K562 (cell line): ENCODE results near the gene ROPN1L. TPM values are rescaled to one million over a fixed set of nuclear protein-coding genes. Genes with fewer than 3 reads are reported as not detected.

Experiments
- CBFB ChIP-seq: sonication (generic); formaldehyde crosslinking; IDR thresholded peaks from 2 replicates; pipeline ENCODE4 v1.4.0; 2020; ENCODE audit warnings: mild to moderate bottlenecking, missing genetic modification reagents
- CGGBP1 ChIP-seq: fragments of 250-450 bp; sonication (Bioruptor Pico); IDR thresholded peaks from 2 replicates; pipeline ENCODE4 v1.9.0; 2021; ENCODE audit warnings: mild to moderate bottlenecking
- ELK3 ChIP-seq: fragments of 450-650 bp; formaldehyde crosslinking; IDR thresholded peaks from 2 replicates; pipeline ENCODE4 v1.4.0; 2020; ENCODE audit warnings: mild to moderate bottlenecking
- FOXP4 ChIP-seq: sonication (generic); formaldehyde crosslinking; IDR thresholded peaks from 2 replicates; pipeline ENCODE4 v1.8.0; 2022; ENCODE audit warnings: mild to moderate bottlenecking, missing genetic modification reagents, borderline replicate concordance
- GTF2F1 ChIP-seq: IDR thresholded peaks from 2 replicates; pipeline ENCODE4 v1.6.1; 2011; ENCODE audit warnings: low read depth, low read length, improper control_type of control experiment
- GTF3C2 ChIP-seq: IDR thresholded peaks from 3 replicates; pipeline ENCODE4 v1.6.1; 2011; ENCODE audit warnings: borderline replicate concordance, mild to moderate bottlenecking, moderate library complexity; ENCODE audit not compliant: insufficient read length; ENCODE audit errors: extremely low read depth
- HDAC8 ChIP-seq: fragments of 450-650 bp; IDR thresholded peaks from 2 replicates; pipeline ENCODE4 v1.6.1; 2016; ENCODE audit warnings: mild to moderate bottlenecking, missing genetic modification characterization, moderate library complexity, missing compliant biosample characterization
- KLF6 ChIP-seq: fragments of 250-450 bp; sonication (Bioruptor Pico); IDR thresholded peaks from 2 replicates; pipeline ENCODE4 v1.4.0; 2020; ENCODE audit warnings: mild to moderate bottlenecking, moderate library complexity, borderline replicate concordance
- LCOR ChIP-seq: sonication (generic); formaldehyde crosslinking; IDR thresholded peaks from 2 replicates; pipeline ENCODE4 v1.8.0; 2022; ENCODE audit warnings: mild to moderate bottlenecking, missing genetic modification reagents
- NCOA6 ChIP-seq: fragments of 450-650 bp; IDR thresholded peaks from 2 replicates; pipeline ENCODE4 v1.6.1; 2017; ENCODE audit warnings: mild to moderate bottlenecking
- RBM22 ChIP-seq: fragments of 200-400 bp; formaldehyde crosslinking; IDR thresholded peaks from 2 replicates; pipeline ENCODE4 v1.6.1; 2018; ENCODE audit warnings: low read length, low read depth; ENCODE audit not compliant: poor library complexity, severe bottlenecking
- SLC30A9 ChIP-seq: fragments of 250-450 bp; sonication (Bioruptor Pico); IDR thresholded peaks from 2 replicates; pipeline ENCODE4 v1.8.0; 2022; ENCODE audit warnings: mild to moderate bottlenecking, moderate library complexity
- SMAD3 ChIP-seq: fragments of 450-650 bp; formaldehyde crosslinking; conservative IDR thresholded peaks from 2 replicates; pipeline ENCODE4 v1.4.0; 2020; ENCODE audit warnings: mild to moderate bottlenecking
- TEAD2 ChIP-seq: fragments of 450-650 bp; IDR thresholded peaks from 2 replicates; pipeline ENCODE4 v1.6.1; 2016; ENCODE audit warnings: missing genetic modification characterization, control low read depth, missing compliant biosample characterization
- ZNF143 ChIP-seq: sonication (generic); formaldehyde crosslinking; IDR thresholded peaks from 2 replicates; pipeline ENCODE4 v1.9.0; 2022; ENCODE audit warnings: mild to moderate bottlenecking, missing genetic modification reagents
- ZNF175 ChIP-seq: fragments of 200-800 bp; sonication (Bioruptor generic); IDR thresholded peaks from 2 replicates; pipeline ENCODE4 v1.6.1; 2016; ENCODE audit warnings: low read depth, mild to moderate bottlenecking, missing genetic modification characterization, missing compliant biosample characterization
- ZNF217 ChIP-seq: sonication (generic); formaldehyde crosslinking; IDR thresholded peaks from 2 replicates; pipeline ENCODE4 v1.8.0; 2022; ENCODE audit warnings: mild to moderate bottlenecking, missing genetic modification reagents
- ZNF253 ChIP-seq: fragments of 250-450 bp; sonication (Bioruptor Pico); conservative IDR thresholded peaks from 2 replicates; pipeline ENCODE4 v1.6.1; 2021; ENCODE audit warnings: mild to moderate bottlenecking
- ZNF316 ChIP-seq: fragments of 450-650 bp; IDR thresholded peaks from 2 replicates; pipeline ENCODE4 v1.6.1; 2016
- ZNF395 ChIP-seq: fragments of 200-800 bp; sonication (Bioruptor generic); IDR thresholded peaks from 2 replicates; pipeline ENCODE4 v1.6.1; 2017; ENCODE audit warnings: missing genetic modification characterization, missing compliant biosample characterization
- ZNF778 ChIP-seq: fragments of 450-650 bp; formaldehyde crosslinking; IDR thresholded peaks from 2 replicates; pipeline ENCODE4 v1.4.0; 2020; ENCODE audit warnings: mild to moderate bottlenecking, moderate library complexity
- polyA plus RNA-seq, 8 experiments: library from polyadenylated mRNA; depleted of rRNA in 4 of 8; stranded (reverse) in 5 of 8; unstranded in 3 of 8; fragments of >200 nt; fragmentation: Nextera tagmentation in 2 of 8; fragmentation: Illumina TruSeq in 1 of 8; extraction: Ambion mirVana in 2 of 8; extraction: Trizol in 1 of 8; gene quantifications; 2 replicates each; pipeline versions ENCODE4 v1.2.1 to v1.2.3, GENCODE V29; 2011 to 2014; ENCODE audit warnings: inconsistent platforms in 1 of 8, missing spikeins in 1 of 8
- total RNA-seq, 7 experiments: library from RNA; depleted of rRNA in 6 of 7; stranded (reverse); fragments of >200 nt in 6 of 7; fragmentation: Illumina TruSeq in 2 of 7; extraction: Trizol in 2 of 7; gene quantifications; 2 replicates each; pipeline versions ENCODE4 v1.2.1 to v1.2.3, GENCODE V29; 2011 to 2021; ENCODE audit warnings: low replicate concordance in 1 of 7

ROPN1L gene
- total and polyA plus RNA-seq, 9 of the 15 experiments (the other 6 are each of a cell fraction or from before 2014, with no cell fraction given) = 0.04 to 0.85 (median 0.24) TPM; not detected in 3

GRCh38 chr5:10503997-10504793 lies 62.5 kb downstream of the ROPN1L start (continued):
- TF ChIP-seq GTF3C2 = no peak
- TF ChIP-seq ZNF143 = no peak
- TF ChIP-seq CGGBP1 (CRISPR knock-in tag) = no peak
- no peak for TF ChIP-seq ELK3 (CRISPR knock-in tag)
- TF ChIP-seq LCOR (CRISPR knock-in tag) = 0 out of 2 replicates have a peak, but pooled peaks have one; percentile 74
- TF ChIP-seq GTF2F1 = no peak
- peak; percentile 98 for TF ChIP-seq ZNF316
- peak; percentile 68; the same call in 1 of the 2 replicates for TF ChIP-seq HDAC8 (tag)
- TF ChIP-seq ZNF778 (CRISPR knock-in tag) = no peak
- peak; percentile 94 for TF ChIP-seq ZNF175 (CRISPR knock-in tag)
- no peak for TF ChIP-seq ZNF253 (CRISPR knock-in tag)
- TF ChIP-seq CBFB = no peak
- no peak for TF ChIP-seq RBM22
- TF ChIP-seq FOXP4 (CRISPR knock-in tag) = no peak
- TF ChIP-seq SLC30A9 (CRISPR knock-in tag) = no peak
- no peak for TF ChIP-seq ZNF217 (CRISPR knock-in tag)
- 0 out of 2 replicates have a peak, but pooled peaks have one; percentile 70 for TF ChIP-seq ZNF395 (CRISPR knock-in tag)
- TF ChIP-seq TEAD2 (tag) = no peak
- peak; percentile 55; the same call in 1 of the 2 replicates for TF ChIP-seq KLF6 (CRISPR knock-in tag)
- peak; percentile 91 for TF ChIP-seq SMAD3 (CRISPR knock-in tag)
- no peak for TF ChIP-seq NCOA6
